DOHH2 (cell line): ENCODE measurements around the gene SAMD14.

Experiments
- H3F3A ChIP-seq: fragments of 200-600 bp; sonication (generic), shearing (Covaris generic); 2 replicates; pipeline ENCODE4 v1.6.0; 2016; ENCODE audit warnings: antibody characterized with exemption, mild to moderate bottlenecking; ENCODE audit not compliant: control insufficient read depth, insufficient read depth
- H3K27ac ChIP-seq: fragments of 200-600 bp; sonication (generic); 2 replicates; pipeline ENCODE4 v1.5.1; 2014; ENCODE audit warnings: low read depth, mild to moderate bottlenecking, low read length, moderate library complexity
- H3K27me3 ChIP-seq: fragments of 200-600 bp; sonication (generic); 2 replicates; pipeline ENCODE4 v1.6.1; 2014; ENCODE audit warnings: mild to moderate bottlenecking, low read length, mixed read lengths; ENCODE audit not compliant: control insufficient read depth
- H3K36me3 ChIP-seq: fragments of 200-600 bp; sonication (generic); 2 replicates; pipeline ENCODE4 v1.6.1; 2014; ENCODE audit warnings: mild to moderate bottlenecking, low read length, moderate library complexity, mixed read lengths; ENCODE audit not compliant: control insufficient read depth
- H3K4me1 ChIP-seq: fragments of 200-600 bp; sonication (generic); 2 replicates; pipeline ENCODE4 v1.6.1; 2014; ENCODE audit warnings: mild to moderate bottlenecking, low read length, mixed read lengths; ENCODE audit not compliant: control insufficient read depth
- H3K4me2 ChIP-seq: fragments of 200-600 bp; sonication (generic); 2 replicates; pipeline ENCODE4 v1.6.0; 2014; ENCODE audit warnings: mild to moderate bottlenecking, low read length, moderate library complexity
- H3K4me3 ChIP-seq: fragments of 200-600 bp; sonication (generic); 2 replicates; pipeline ENCODE4 v1.5.1; 2014; ENCODE audit warnings: mild to moderate bottlenecking, low read length, mixed read lengths
- H3K79me2 ChIP-seq: fragments of 200-600 bp; sonication (generic); 2 replicates; pipeline ENCODE4 v1.6.1; 2014; ENCODE audit warnings: mild to moderate bottlenecking, low read length, mixed read lengths; ENCODE audit not compliant: control insufficient read depth
- H3K9me2 ChIP-seq: fragments of 200-600 bp; sonication (generic); replicated peaks from 2 replicates; pipeline ENCODE4 v1.6.1; 2014; ENCODE audit warnings: mild to moderate bottlenecking, low read length, mixed read lengths; ENCODE audit not compliant: control insufficient read depth
- H3K9me3 ChIP-seq: fragments of 200-600 bp; sonication (generic); 2 replicates; pipeline ENCODE4 v1.6.1; 2014; ENCODE audit warnings: antibody characterized with exemption, low read length, mixed read lengths; ENCODE audit not compliant: control insufficient read depth, insufficient read depth
- H4K20me1 ChIP-seq: fragments of 200-600 bp; sonication (generic); 2 replicates; pipeline ENCODE4 v1.6.0; 2014; ENCODE audit warnings: low read depth, mild to moderate bottlenecking, antibody characterized with exemption, low read length, moderate library complexity; ENCODE audit not compliant: control insufficient read depth, insufficient read depth
- EZH2phosphoT487 ChIP-seq: fragments of 200-600 bp; sonication (generic); IDR thresholded peaks from 2 replicates; pipeline ENCODE4 v1.6.1; 2017; ENCODE audit warnings: borderline replicate concordance, mild to moderate bottlenecking, antibody characterized with exemption, low read length, moderate library complexity, mixed read lengths
- TF ChIP-seq, protein P1 (sequence below): fragments of 200-600 bp; sonication (generic); IDR thresholded peaks from one replicate; pipeline ENCODE4 v1.5.1; 2014; ENCODE audit warnings: antibody characterized with exemption, mild to moderate bottlenecking, low read depth, low read length; ENCODE audit not compliant: poor library complexity, severe bottlenecking

The SAMD14 gene

DNA sequence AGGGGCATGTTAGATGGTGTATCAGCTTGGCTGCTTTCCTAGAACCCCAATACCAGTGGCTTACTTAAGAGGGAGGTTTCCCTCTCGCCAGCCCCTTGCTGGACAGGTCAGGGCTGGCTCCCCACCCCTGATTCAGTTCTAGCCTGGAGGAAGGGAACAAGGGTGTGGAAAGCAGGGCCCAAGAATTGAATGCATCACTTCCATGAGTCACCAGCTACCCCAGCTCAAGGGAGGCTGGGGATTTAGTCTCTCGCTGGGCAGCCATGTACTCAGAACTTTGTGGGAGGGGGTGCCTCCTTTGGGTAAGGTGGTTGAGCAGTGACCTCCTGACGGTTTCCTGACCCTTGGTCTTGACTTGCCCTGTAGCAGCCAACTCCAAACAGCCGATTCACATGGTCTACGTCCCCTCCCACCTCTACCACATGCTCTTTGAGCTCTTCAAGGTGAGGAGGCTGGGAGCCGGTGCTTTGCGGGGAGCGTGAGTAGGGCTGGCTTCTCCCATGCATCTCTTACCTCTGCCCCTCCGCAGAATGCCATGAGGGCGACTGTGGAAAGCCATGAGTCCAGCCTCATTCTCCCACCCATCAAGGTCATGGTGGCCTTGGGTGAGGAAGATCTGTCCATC, 22.1 kb downstream of the SAMD14 start:
- no peak for TF ChIP-seq EZH2phosphoT487
- TF ChIP-seq, protein P1, sequence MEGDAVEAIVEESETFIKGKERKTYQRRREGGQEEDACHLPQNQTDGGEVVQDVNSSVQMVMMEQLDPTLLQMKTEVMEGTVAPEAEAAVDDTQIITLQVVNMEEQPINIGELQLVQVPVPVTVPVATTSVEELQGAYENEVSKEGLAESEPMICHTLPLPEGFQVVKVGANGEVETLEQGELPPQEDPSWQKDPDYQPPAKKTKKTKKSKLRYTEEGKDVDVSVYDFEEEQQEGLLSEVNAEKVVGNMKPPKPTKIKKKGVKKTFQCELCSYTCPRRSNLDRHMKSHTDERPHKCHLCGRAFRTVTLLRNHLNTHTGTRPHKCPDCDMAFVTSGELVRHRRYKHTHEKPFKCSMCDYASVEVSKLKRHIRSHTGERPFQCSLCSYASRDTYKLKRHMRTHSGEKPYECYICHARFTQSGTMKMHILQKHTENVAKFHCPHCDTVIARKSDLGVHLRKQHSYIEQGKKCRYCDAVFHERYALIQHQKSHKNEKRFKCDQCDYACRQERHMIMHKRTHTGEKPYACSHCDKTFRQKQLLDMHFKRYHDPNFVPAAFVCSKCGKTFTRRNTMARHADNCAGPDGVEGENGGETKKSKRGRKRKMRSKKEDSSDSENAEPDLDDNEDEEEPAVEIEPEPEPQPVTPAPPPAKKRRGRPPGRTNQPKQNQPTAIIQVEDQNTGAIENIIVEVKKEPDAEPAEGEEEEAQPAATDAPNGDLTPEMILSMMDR, result no peak
- H3K36me3 ChIP-seq, result no peaks in the 10 kb centered on the region
- no peaks in the 10 kb centered on the region for H3K9me3 ChIP-seq
- no peaks in the 10 kb centered on the region for H4K20me1 ChIP-seq
- no peaks in the 10 kb centered on the region for H3K4me1 ChIP-seq
- H3K79me2 ChIP-seq, result no peaks in the 10 kb centered on the region
- H3K9me2 ChIP-seq, result no peaks in the 10 kb centered on the region
- H3K27me3 ChIP-seq, result no peaks in the 10 kb centered on the region
- H3K4me3 ChIP-seq, result no peak overlapping the region
- no peak overlapping the region for H3K27ac ChIP-seq
- no peaks in the 10 kb centered on the region for H3F3A ChIP-seq
- no peak overlapping the region for H3K4me2 ChIP-seq

DNA sequence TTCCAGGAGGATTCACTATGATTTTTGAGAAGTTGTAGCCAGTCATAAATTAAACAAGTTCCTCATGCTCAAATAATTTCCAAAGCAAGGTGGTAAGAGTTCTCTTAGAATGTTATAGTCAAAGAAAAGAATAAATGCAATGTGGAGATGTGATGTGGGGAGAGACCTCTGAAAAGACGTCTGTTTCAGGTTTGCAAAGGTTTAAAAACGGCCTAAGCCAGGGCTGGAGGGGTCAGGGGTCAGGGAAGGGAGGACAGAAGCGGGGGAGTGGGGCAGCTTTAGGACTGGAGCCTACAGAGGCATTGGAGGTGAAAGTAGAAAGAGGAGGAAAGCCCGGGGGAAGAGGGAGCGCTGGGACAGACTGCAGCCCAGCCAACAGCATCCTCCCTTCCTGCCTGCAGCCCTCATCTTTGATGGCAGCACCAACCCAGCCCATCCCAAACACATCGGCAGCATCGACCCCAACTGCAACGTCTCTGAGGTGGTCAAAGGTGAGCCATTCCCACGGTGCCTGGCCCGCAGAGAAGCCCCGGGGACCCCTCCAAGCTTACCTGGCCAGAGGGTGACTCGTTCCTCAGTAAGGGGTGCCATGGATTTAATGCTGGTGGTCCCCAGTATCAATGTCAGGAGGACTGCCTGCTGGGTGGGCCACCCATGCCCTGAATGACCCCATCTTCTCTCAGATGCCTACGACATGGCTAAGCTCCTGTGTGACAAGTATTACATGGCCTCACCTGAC, 23.4 kb downstream of the SAMD14 start:
- Histone ChIP-seq H3K36me3 (no peaks in the 10 kb centered on the region), H3F3A (no peaks in the 10 kb centered on the region), H3K4me1 (no peaks in the 10 kb centered on the region), H3K9me2 (no peaks in the 10 kb centered on the region), H3K4me2 (no peak overlapping the region), H3K79me2 (no peaks in the 10 kb centered on the region), H4K20me1 (no peaks in the 10 kb centered on the region), H3K9me3 (no peaks in the 10 kb centered on the region), H3K27me3 (no peaks in the 10 kb centered on the region), H3K27ac (no peak overlapping the region), H3K4me3 (no peak overlapping the region)
- no peak for TF ChIP-seq EZH2phosphoT487
- TF ChIP-seq, protein P1, result no peak

DNA sequence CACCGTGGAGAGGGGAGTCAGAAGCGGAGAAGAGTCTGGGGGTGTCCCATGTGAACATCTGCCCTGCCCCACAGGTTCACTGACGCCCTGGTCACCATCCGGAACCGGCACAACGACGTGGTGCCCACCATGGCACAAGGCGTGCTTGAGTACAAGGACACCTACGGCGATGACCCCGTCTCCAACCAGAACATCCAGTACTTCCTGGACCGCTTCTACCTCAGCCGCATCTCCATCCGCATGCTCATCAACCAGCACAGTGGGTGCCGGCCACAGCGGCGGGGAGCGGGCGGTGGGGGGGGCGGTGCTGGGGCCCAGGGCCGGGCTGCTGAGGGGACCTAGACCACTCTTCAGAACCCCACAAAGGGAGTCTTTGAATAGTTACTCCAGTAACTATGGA, 24.1 kb downstream of the SAMD14 start:
- Histone ChIP-seq H3K36me3 (no peaks in the 10 kb centered on the region), H3K27me3 (no peaks in the 10 kb centered on the region), H3K4me1 (no peaks in the 10 kb centered on the region), H3K9me2 (no peaks in the 10 kb centered on the region), H3K4me2 (no peak overlapping the region), H4K20me1 (no peaks in the 10 kb centered on the region), H3K27ac (no peak overlapping the region), H3K79me2 (no peaks in the 10 kb centered on the region), H3K4me3 (no peak overlapping the region), H3K9me3 (no peaks in the 10 kb centered on the region), H3F3A (no peaks in the 10 kb centered on the region)
- TF ChIP-seq, protein P1, result no peak
- TF ChIP-seq EZH2phosphoT487, result no peak
